Nephron (organoid): ENCODE results near the gene PSORS1C1.

Experiments used
- H3K27ac Mint-ChIP-seq, 3 experiments: 2 replicates each; pipeline ENCODE4 v1.8.0; 2020; ENCODE audit warnings: mixed read lengths in 3 of 3, mild to moderate bottlenecking in 2 of 3, moderate library complexity in 1 of 3
- H3K27me3 Mint-ChIP-seq: 2 replicates; pipeline ENCODE4 v1.8.0; 2021; ENCODE audit warnings: low read depth, mild to moderate bottlenecking, moderate library complexity, mixed read lengths
- H3K36me3 Mint-ChIP-seq: 2 replicates; pipeline ENCODE4 v1.8.0; 2020; ENCODE audit warnings: low read depth, mixed read lengths
- H3K4me1 Mint-ChIP-seq: 2 replicates; pipeline ENCODE4 v1.8.0; 2020; ENCODE audit warnings: mixed read lengths
- H3K4me3 Mint-ChIP-seq, 3 experiments: 2 replicates each; pipeline ENCODE4 v1.8.0; 2020; ENCODE audit warnings: mild to moderate bottlenecking in 3 of 3, mixed read lengths in 3 of 3, moderate library complexity in 2 of 3
- H3K9me3 Mint-ChIP-seq: 2 replicates; pipeline ENCODE4 v1.8.0; 2020; ENCODE audit warnings: mixed read lengths
- TF ChIP-seq, protein P1 (sequence below), 3 experiments: fragments of 200-600 bp; sonication (generic); IDR thresholded peaks; one replicate each; pipeline ENCODE4 v1.5.0; 2021; ENCODE audit warnings: antibody characterized with exemption in 3 of 3; ENCODE audit not compliant: unreplicated experiment in 3 of 3

Gene PSORS1C1

GRCh38 chr6:31126396-31127175 lies 12.0 kb downstream of the PSORS1C1 start:
- Mint-ChIP-seq H3K4me1 (peaks cover 43% of the 10 kb centered on the region), H3K27me3 (peaks cover 28% of the 10 kb centered on the region), H3K27ac (peak overlapping the region in 2 of 3 experiments; percentile 2 to 31), H3K9me3 (no peaks in the 10 kb centered on the region), H3K4me3 (no peak overlapping the region), H3K36me3 (no peaks in the 10 kb centered on the region)
- TF ChIP-seq, protein P1, sequence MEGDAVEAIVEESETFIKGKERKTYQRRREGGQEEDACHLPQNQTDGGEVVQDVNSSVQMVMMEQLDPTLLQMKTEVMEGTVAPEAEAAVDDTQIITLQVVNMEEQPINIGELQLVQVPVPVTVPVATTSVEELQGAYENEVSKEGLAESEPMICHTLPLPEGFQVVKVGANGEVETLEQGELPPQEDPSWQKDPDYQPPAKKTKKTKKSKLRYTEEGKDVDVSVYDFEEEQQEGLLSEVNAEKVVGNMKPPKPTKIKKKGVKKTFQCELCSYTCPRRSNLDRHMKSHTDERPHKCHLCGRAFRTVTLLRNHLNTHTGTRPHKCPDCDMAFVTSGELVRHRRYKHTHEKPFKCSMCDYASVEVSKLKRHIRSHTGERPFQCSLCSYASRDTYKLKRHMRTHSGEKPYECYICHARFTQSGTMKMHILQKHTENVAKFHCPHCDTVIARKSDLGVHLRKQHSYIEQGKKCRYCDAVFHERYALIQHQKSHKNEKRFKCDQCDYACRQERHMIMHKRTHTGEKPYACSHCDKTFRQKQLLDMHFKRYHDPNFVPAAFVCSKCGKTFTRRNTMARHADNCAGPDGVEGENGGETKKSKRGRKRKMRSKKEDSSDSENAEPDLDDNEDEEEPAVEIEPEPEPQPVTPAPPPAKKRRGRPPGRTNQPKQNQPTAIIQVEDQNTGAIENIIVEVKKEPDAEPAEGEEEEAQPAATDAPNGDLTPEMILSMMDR (IDR thresholded peaks at IDR 0.05; ENCODE audit: unreplicated experiment in 3 of 3), result no peak

DNA sequence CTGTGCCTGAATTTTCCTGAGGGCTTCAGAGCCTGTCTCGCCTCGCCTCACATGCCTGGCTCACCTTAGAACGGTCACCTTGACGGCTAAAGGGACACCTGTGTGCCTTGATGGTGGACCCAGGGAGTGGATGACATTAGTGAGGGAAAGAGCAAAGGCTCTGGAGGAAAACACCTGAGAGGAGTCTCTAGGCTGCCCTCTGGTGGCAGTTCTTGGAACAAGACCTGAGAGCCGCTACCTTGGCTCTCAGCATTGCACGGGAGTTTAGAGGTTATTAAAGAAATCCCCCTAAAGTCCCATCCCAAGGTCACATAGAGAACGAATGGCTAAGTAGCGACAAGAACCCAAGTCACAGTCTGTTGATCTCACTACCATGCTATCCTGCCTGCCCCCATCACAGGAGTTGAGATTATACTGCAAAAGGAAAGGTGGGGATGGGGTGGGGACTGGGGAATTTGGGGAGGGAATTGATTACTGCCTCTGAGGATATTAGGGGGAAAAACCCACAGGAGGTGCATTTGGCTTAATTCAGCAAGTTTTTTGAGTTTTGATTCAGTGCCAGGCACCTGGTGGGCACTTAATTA lies 13.6 kb downstream of the PSORS1C1 start:
- Mint-ChIP-seq H3K4me1 (peaks cover 33% of the 10 kb centered on the region), H3K4me3 (no peak overlapping the region), H3K9me3 (no peaks in the 10 kb centered on the region), H3K27me3 (peaks cover 31% of the 10 kb centered on the region), H3K27ac (peak overlapping the region in 1 of 3 experiments; percentile 78), H3K36me3 (no peaks in the 10 kb centered on the region)
- TF ChIP-seq, protein P1 (IDR thresholded peaks at IDR 0.05; ENCODE audit: unreplicated experiment in 3 of 3), result peak; percentile 85 to 88 (median 86)

GRCh38 chr6:31129130-31129529 lies 14.5 kb downstream of the PSORS1C1 start:
- H3K4me1 Mint-ChIP-seq, result peaks cover 23% of the 10 kb centered on the region
- no peaks in the 10 kb centered on the region for H3K9me3 Mint-ChIP-seq
- H3K27ac Mint-ChIP-seq, result no peak overlapping the region
- H3K4me3 Mint-ChIP-seq, result no peak overlapping the region
- H3K36me3 Mint-ChIP-seq, result no peaks in the 10 kb centered on the region
- H3K27me3 Mint-ChIP-seq, result peaks cover 28% of the 10 kb centered on the region
- TF ChIP-seq, protein P1 (IDR thresholded peaks at IDR 0.05; ENCODE audit: unreplicated experiment in 3 of 3), result no peak

DNA sequence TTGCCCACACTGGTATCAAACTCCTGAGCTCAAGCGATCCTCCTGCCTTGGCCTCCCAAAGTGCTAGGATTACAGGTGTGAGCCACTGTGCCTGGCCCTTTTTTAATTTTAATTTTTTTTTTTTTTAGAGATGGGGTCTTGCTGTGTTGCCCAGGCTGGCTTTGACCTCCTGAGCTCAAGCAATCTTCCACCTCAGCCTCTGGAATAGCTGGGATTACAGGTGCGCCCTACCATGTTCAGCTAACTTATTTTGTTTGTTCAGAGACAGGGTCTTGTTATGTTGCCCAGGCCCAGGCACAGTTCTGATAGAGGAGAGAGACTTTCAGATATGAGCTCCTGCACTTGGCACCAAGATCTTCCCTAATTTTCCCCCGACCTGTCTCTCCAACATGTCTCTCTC lies 16.2 kb downstream of the PSORS1C1 start:
- peaks cover 28% of the 10 kb centered on the region for H3K27me3 Mint-ChIP-seq
- H3K4me3 Mint-ChIP-seq, result no peak overlapping the region
- H3K4me1 Mint-ChIP-seq, result peaks cover 10% of the 10 kb centered on the region
- H3K36me3 Mint-ChIP-seq, result no peaks in the 10 kb centered on the region
- no peaks in the 10 kb centered on the region for H3K9me3 Mint-ChIP-seq
- no peak overlapping the region for H3K27ac Mint-ChIP-seq
- TF ChIP-seq, protein P1 (IDR thresholded peaks at IDR 0.05; ENCODE audit: unreplicated experiment in 3 of 3), result no peak

GRCh38 chr6:31131595-31131994 lies 17.0 kb downstream of the PSORS1C1 start:
- Mint-ChIP-seq H3K4me1 (peaks cover 10% of the 10 kb centered on the region), H3K36me3 (no peaks in the 10 kb centered on the region), H3K4me3 (no peak overlapping the region), H3K9me3 (no peaks in the 10 kb centered on the region), H3K27ac (no peak overlapping the region), H3K27me3 (peaks cover 28% of the 10 kb centered on the region)
- TF ChIP-seq, protein P1 (IDR thresholded peaks at IDR 0.05; ENCODE audit: unreplicated experiment in 3 of 3), result no peak
